Measurements from ENCODE around the gene GZMM. TPM values are rescaled to one million over a fixed set of nuclear protein-coding genes. Genes with fewer than 3 reads are reported as not detected.

Gene GZMM
- total and polyA plus RNA-seq, 2 of the 13 experiments (the other 11 are each of a cell fraction or from before 2014, with no cell fraction given), result 0.07 TPM; not detected in 1

DNA sequence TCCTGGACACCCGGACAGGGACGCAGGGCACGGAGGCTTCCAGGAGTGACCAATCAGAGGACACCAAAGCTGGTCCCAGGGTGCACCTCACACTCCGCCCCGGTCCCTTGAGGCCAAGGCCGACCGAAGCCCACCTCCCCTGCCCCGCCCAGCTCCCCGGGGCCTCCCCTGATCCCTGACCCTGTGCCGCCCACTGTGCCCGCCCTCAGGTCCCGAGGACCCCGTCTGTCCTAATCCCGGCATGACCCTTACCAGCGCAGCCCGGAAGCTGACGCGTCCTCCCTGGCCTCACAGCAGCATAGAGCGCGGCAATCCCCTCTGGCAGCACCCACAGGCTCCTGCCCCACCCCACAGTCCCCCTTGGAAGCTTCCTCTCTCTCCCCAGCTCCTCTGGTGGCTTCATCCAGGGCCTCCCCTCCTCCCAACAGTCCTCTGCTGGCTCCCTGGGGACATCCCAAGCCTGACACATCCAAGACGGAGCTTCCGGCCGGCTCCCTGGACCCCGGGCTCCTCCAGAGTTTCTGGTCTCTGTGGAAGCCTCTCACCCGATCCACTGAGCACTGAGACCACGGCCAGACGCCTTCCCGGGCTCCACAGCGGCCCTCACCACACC, 19.7 kb upstream of the GZMM start (continued):
- TF ChIP-seq, protein P1, sequence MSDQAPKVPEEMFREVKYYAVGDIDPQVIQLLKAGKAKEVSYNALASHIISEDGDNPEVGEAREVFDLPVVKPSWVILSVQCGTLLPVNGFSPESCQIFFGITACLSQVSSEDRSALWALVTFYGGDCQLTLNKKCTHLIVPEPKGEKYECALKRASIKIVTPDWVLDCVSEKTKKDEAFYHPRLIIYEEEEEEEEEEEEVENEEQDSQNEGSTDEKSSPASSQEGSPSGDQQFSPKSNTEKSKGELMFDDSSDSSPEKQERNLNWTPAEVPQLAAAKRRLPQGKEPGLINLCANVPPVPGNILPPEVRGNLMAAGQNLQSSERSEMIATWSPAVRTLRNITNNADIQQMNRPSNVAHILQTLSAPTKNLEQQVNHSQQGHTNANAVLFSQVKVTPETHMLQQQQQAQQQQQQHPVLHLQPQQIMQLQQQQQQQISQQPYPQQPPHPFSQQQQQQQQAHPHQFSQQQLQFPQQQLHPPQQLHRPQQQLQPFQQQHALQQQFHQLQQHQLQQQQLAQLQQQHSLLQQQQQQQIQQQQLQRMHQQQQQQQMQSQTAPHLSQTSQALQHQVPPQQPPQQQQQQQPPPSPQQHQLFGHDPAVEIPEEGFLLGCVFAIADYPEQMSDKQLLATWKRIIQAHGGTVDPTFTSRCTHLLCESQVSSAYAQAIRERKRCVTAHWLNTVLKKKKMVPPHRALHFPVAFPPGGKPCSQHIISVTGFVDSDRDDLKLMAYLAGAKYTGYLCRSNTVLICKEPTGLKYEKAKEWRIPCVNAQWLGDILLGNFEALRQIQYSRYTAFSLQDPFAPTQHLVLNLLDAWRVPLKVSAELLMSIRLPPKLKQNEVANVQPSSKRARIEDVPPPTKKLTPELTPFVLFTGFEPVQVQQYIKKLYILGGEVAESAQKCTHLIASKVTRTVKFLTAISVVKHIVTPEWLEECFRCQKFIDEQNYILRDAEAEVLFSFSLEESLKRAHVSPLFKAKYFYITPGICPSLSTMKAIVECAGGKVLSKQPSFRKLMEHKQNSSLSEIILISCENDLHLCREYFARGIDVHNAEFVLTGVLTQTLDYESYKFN (CRISPR knock-in tag; conservative IDR thresholded peaks at IDR 0.05), result peak; percentile 98
- TF ChIP-seq SIX4 (CRISPR knock-in tag; IDR thresholded peaks at IDR 0.05), result no peak
- TF ChIP-seq ZBTB1 (CRISPR knock-in tag; IDR thresholded peaks at IDR 0.05; ENCODE audit: borderline replicate concordance), result no peak; the same call in 1 of the 2 replicates
- TF ChIP-seq, protein P2, sequence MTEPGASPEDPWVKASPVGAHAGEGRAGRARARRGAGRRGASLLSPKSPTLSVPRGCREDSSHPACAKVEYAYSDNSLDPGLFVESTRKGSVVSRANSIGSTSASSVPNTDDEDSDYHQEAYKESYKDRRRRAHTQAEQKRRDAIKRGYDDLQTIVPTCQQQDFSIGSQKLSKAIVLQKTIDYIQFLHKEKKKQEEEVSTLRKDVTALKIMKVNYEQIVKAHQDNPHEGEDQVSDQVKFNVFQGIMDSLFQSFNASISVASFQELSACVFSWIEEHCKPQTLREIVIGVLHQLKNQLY (CRISPR knock-in tag; IDR thresholded peaks at IDR 0.05), result peak; percentile 72; the same call in 1 of the 2 replicates
- TF ChIP-seq GLI4 (CRISPR knock-in tag; IDR thresholded peaks at IDR 0.05; ENCODE audit: borderline replicate concordance), result no peak
- TF ChIP-seq, protein P3, sequence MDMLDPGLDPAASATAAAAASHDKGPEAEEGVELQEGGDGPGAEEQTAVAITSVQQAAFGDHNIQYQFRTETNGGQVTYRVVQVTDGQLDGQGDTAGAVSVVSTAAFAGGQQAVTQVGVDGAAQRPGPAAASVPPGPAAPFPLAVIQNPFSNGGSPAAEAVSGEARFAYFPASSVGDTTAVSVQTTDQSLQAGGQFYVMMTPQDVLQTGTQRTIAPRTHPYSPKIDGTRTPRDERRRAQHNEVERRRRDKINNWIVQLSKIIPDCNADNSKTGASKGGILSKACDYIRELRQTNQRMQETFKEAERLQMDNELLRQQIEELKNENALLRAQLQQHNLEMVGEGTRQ (IDR thresholded peaks at IDR 0.05; ENCODE audit: low read depth, low read length), result no peak
- TF ChIP-seq, protein P3 (CRISPR knock-in tag; IDR thresholded peaks at IDR 0.05; ENCODE audit: borderline replicate concordance), result peak; percentile 25; the same call in 1 of the 2 replicates
- TF ChIP-seq SMAD3 (CRISPR knock-in tag; IDR thresholded peaks at IDR 0.05), result no peak
- TF ChIP-seq ZNF775 (CRISPR knock-in tag; IDR thresholded peaks at IDR 0.05; ENCODE audit: borderline replicate concordance), result no peak
- TF ChIP-seq YY1 (IDR thresholded peaks at IDR 0.05; ENCODE audit: insufficient read depth, insufficient replicate concordance, low read depth, low read length), result peak; percentile 48
- TF ChIP-seq, protein P4, sequence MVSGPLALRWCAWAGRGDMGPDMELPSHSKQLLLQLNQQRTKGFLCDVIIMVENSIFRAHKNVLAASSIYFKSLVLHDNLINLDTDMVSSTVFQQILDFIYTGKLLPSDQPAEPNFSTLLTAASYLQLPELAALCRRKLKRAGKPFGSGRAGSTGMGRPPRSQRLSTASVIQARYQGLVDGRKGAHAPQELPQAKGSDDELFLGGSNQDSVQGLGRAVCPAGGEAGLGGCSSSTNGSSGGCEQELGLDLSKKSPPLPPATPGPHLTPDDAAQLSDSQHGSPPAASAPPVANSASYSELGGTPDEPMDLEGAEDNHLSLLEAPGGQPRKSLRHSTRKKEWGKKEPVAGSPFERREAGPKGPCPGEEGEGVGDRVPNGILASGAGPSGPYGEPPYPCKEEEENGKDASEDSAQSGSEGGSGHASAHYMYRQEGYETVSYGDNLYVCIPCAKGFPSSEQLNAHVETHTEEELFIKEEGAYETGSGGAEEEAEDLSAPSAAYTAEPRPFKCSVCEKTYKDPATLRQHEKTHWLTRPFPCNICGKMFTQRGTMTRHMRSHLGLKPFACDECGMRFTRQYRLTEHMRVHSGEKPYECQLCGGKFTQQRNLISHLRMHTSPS (CRISPR knock-in tag; IDR thresholded peaks at IDR 0.05; ENCODE audit: low read depth), result peak; percentile 84; the same call in 1 of the 2 replicates
- TF ChIP-seq PCBP2 (optimal IDR thresholded peaks at IDR 0.05; ENCODE audit: low read depth, low read length, poor library complexity, severe bottlenecking), result no peak
- 0 out of 2 replicates have a peak, but pooled peaks have one; percentile 71 for TF ChIP-seq ZNF383 (CRISPR knock-in tag; IDR thresholded peaks at IDR 0.05; ENCODE audit: borderline replicate concordance)
- TF ChIP-seq ZNF282 (IDR thresholded peaks at IDR 0.05; ENCODE audit: partially characterized antibody), result no peak
- peak; percentile 60; the same call in 1 of the 2 replicates for TF ChIP-seq MEIS1 (CRISPR knock-in tag; IDR thresholded peaks at IDR 0.05; ENCODE audit: borderline replicate concordance)
- no peak for TF ChIP-seq SMARCC2 (IDR thresholded peaks at IDR 0.05)
- TF ChIP-seq XBP1 (CRISPR knock-in tag; IDR thresholded peaks at IDR 0.05), result no peak
- TF ChIP-seq GATAD2A (CRISPR knock-in tag; IDR thresholded peaks at IDR 0.05), result peak; percentile 76
- TF ChIP-seq RBAK (CRISPR knock-in tag; IDR thresholded peaks at IDR 0.05), result no peak
- peak; percentile 78 for TF ChIP-seq SAP130 (CRISPR knock-in tag; IDR thresholded peaks at IDR 0.05; ENCODE audit: low read depth)
- peak; percentile 88 for TF ChIP-seq TBX2 (CRISPR knock-in tag; IDR thresholded peaks at IDR 0.05; ENCODE audit: borderline replicate concordance)
- TF ChIP-seq JUN (CRISPR knock-in tag; IDR thresholded peaks at IDR 0.05), result 0 out of 2 replicates have a peak, but pooled peaks have one; percentile 38
- peak; percentile 39; the same call in 1 of the 2 replicates for TF ChIP-seq ZNF607 (CRISPR knock-in tag; IDR thresholded peaks at IDR 0.05; ENCODE audit: borderline replicate concordance)

Measured in HepG2 (cell line).